ENCODE measurements around the gene RHBDD1. TPM values are rescaled to one million over a fixed set of nuclear protein-coding genes. Genes with fewer than 3 reads are reported as not detected.
"Not testable (repeated sequence)": the region's sequence is repeated elsewhere in the genome, so short reads cannot be mapped to it uniquely, and the experiment has no call there.

Gene RHBDD1
- total and polyA plus RNA-seq, 12 donors, result 3.9 to 47.8 (median 25.9) TPM

DNA sequence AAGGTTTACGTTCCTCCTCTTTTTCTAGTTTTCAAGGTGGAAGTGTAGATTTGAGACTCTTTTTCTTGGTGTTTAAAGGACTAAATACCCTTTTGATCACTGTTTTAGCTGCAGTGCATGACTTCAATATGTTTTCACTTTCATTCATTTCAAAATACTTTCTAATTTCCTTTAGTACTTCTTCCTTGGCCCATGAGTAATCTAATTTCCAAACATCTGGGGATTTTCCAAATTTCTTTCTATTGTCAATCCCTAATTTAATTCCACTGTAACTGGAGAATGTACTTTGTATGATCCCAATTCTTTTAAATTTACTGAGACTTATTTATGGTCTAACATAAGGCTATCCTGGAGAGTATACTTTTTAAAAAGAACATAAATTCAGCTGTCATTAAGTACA is 3.8 kb upstream of the RHBDD1 start:
- Histone ChIP-seq H3K27me3 (no peaks in the 10 kb centered on the region), H3K27ac (no peak overlapping the region), H3K4me1 (replicated peaks in 1 of 2) (peaks cover 4 to 18% of the 10 kb centered on the region in 2 donors), H3K9me3 (replicated peaks in 1 of 3) (no peaks in the 10 kb centered on the region), H3K4me3 (no peak overlapping the region), H3K36me3 (replicated peaks in 1 of 2) (no peaks in the 10 kb centered on the region)
- intact Hi-C loops (cut with DNase I), result no loop called here
- WGBS, 4 donors, result 93 to 100% (median 96%) methylated on average over 1 of the region's 1 CpG
- DNase-seq, result no peak
- TF ChIP-seq POLR2A (IDR thresholded peaks at IDR 0.05), result no peak
- TF ChIP-seq, protein P1, sequence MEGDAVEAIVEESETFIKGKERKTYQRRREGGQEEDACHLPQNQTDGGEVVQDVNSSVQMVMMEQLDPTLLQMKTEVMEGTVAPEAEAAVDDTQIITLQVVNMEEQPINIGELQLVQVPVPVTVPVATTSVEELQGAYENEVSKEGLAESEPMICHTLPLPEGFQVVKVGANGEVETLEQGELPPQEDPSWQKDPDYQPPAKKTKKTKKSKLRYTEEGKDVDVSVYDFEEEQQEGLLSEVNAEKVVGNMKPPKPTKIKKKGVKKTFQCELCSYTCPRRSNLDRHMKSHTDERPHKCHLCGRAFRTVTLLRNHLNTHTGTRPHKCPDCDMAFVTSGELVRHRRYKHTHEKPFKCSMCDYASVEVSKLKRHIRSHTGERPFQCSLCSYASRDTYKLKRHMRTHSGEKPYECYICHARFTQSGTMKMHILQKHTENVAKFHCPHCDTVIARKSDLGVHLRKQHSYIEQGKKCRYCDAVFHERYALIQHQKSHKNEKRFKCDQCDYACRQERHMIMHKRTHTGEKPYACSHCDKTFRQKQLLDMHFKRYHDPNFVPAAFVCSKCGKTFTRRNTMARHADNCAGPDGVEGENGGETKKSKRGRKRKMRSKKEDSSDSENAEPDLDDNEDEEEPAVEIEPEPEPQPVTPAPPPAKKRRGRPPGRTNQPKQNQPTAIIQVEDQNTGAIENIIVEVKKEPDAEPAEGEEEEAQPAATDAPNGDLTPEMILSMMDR (IDR thresholded peaks at IDR 0.05), result no peak

DNA sequence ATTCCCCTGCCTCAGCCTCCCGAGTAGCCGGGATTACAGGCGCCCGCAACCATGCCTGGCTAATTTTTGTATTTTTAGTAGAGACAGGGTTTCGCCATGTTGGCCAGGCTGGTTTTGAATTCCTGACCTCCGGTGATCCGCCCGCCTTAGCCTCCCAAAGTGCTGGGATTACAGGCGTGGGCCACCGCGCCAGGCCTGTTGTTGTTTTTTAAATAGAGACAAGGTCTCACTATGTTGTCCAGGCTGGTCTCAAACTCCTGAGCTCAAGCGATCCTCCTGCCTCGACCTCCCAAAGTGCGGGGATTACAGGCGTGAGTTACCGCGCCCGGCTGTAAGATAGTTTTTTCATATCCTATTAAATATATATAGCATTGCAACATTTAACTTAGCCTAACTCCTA is 974 bp upstream of the RHBDD1 start:
- H3K27ac ChIP-seq; H3K27me3 ChIP-seq; H3K36me3 ChIP-seq (replicated peaks in 1 of 2); H3K9me3 ChIP-seq (replicated peaks in 1 of 3); intact Hi-C loops (cut with DNase I): not testable (repeated sequence)
- peak overlapping the region in 2 of 4 donors; percentile 84 to 92 for H3K4me3 ChIP-seq
- peaks cover 7 to 29% of the 10 kb centered on the region in 2 donors for H3K4me1 ChIP-seq (replicated peaks in 1 of 2)
- DNase-seq, result peak in 2 of 7 donors; percentile 23 to 53
- WGBS, 4 donors, result 91 to 96% (median 93%) methylated on average over 18 of the region's 18 CpGs

DNA sequence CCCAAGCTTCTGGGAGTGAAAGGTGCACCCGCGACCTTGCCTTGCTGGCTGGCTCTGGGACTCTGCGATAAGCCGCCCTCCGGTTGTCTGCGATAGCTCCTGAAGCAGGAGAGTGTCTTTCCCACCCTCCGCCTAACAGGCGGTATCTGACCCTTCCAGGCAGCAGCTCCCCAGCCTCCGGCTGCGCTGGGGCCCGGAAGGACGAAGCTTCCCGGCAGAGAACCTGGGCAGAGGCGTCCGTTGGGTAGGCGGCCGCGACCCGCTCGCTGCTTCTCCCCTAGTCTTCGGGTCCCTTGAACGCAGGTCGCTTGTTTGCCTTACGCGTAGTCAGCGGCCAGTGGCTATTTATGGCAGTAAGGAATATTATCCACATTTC is 446 bp upstream of the RHBDD1 start:
- peak in 4 of 7 donors; percentile 32 to 61 (median 42) for DNase-seq
- TF ChIP-seq, protein P1 (IDR thresholded peaks at IDR 0.05), result no peak
- no peak for TF ChIP-seq POLR2A (IDR thresholded peaks at IDR 0.05)
- 0 to 7% (median 4%) methylated on average over 8 to 26 of the region's 26 CpGs for WGBS, 4 donors
- Histone ChIP-seq H3K4me3 (peak overlapping the region; percentile 21 to 92 (median 83)), H3K4me1 (replicated peaks in 1 of 2) (peaks cover 7 to 29% of the 10 kb centered on the region in 2 donors), H3K27me3 (no peaks in the 10 kb centered on the region), H3K27ac (peak overlapping the region; percentile 97 to 100 (median 99)), H3K36me3 (replicated peaks in 1 of 2) (no peaks in the 10 kb centered on the region), H3K9me3 (replicated peaks in 1 of 3) (no peaks in the 10 kb centered on the region)
- intact Hi-C loops (cut with DNase I), result no loop called here

DNA sequence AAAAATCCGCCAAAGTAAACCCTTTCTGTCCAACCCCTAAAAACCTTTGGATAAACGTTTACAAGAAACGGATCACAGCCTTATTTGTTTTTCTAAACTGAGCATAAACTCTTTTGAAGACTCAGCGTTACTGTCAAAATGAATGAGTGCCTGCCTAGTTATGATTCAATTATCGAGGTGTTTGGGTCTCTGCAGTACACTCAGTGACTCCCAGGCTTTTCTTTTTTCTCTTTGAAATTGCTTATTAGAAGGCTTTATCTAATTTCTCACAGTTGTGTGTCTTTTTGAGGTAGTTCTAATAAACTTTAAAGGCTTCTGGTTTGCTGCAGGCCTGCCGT is 663 bp downstream of the RHBDD1 start:
- Histone ChIP-seq H3K27ac (peak overlapping the region; percentile 97 to 100 (median 99)), H3K27me3 (no peaks in the 10 kb centered on the region), H3K9me3 (replicated peaks in 1 of 3) (no peaks in the 10 kb centered on the region), H3K4me1 (replicated peaks in 1 of 2) (peaks cover 7 to 29% of the 10 kb centered on the region in 2 donors), H3K4me3 (peak overlapping the region; percentile 21 to 92 (median 83)), H3K36me3 (replicated peaks in 1 of 2) (no peaks in the 10 kb centered on the region)
- intact Hi-C loops (cut with DNase I), result no loop called here
- DNase-seq, result no peak
- WGBS, 4 donors, result 1 to 3% (median 2%) methylated on average over 6 of the region's 6 CpGs
- TF ChIP-seq, protein P1 (IDR thresholded peaks at IDR 0.05), result no peak
- no peak for TF ChIP-seq POLR2A (IDR thresholded peaks at IDR 0.05)

DNA sequence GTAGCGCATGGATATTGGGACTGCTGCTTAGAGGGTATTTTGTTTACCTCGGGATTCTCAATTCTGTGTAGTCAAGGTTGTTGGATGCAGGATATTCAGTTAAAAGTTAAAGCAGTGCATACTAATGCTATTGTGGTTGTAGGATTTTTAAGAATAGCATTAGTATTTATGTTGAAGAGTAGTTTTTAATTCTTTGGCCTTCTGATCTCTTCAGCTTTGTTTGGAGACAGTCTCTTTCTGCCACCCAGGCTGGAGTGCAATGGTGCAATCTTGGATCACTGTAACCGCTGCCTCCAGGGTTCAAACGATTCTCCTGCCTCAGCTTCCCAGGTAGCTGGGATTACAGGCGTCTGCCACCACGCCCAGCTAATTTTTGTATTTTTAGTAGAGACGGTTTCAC is 1.5 kb downstream of the RHBDD1 start:
- no peak for DNase-seq
- TF ChIP-seq, protein P1 (IDR thresholded peaks at IDR 0.05), result no peak
- no peak for TF ChIP-seq POLR2A (IDR thresholded peaks at IDR 0.05)
- Histone ChIP-seq H3K27me3 (no peaks in the 10 kb centered on the region), H3K36me3 (replicated peaks in 1 of 2) (no peaks in the 10 kb centered on the region), H3K9me3 (replicated peaks in 1 of 3) (no peaks in the 10 kb centered on the region), H3K4me1 (replicated peaks in 1 of 2) (peaks cover 7 to 29% of the 10 kb centered on the region in 2 donors), H3K27ac (peak overlapping the region in 4 of 5 donors; percentile 97 to 100 (median 100)), H3K4me3 (no peak overlapping the region)
- intact Hi-C loops (cut with DNase I), result no loop called here
- 86 to 90% (median 89%) methylated on average over 7 of the region's 7 CpGs for WGBS, 4 donors
